ACC112 (cell line): Measurements from ENCODE around the gene ANKRD39.

Source experiments
- H2AFZ ChIP-seq: fragments of 200-600 bp; sonication (generic); one replicate; pipeline ENCODE4 v1.6.0; 2017; ENCODE audit warnings: antibody characterized with exemption, low read length; ENCODE audit not compliant: unreplicated experiment
- H3K27ac ChIP-seq: fragments of 200-600 bp; sonication (generic); 2 replicates; pipeline ENCODE4 v1.5.1; 2014; ENCODE audit warnings: low read depth, mild to moderate bottlenecking, antibody characterized with exemption, low read length, moderate library complexity
- H3K27me3 ChIP-seq: fragments of 200-600 bp; sonication (generic); 2 replicates; pipeline ENCODE4 v1.6.1; 2014; ENCODE audit warnings: mild to moderate bottlenecking, antibody characterized with exemption, low read length, moderate library complexity, mixed read lengths; ENCODE audit not compliant: insufficient read depth
- H3K36me3 ChIP-seq: fragments of 200-600 bp; sonication (generic); 2 replicates; pipeline ENCODE4 v1.6.1; 2016; ENCODE audit warnings: mild to moderate bottlenecking, antibody characterized with exemption, low read length, moderate library complexity, mixed read lengths; ENCODE audit not compliant: insufficient read depth
- H3K4me1 ChIP-seq: fragments of 200-600 bp; sonication (generic); one replicate; pipeline ENCODE4 v1.6.1; 2016; ENCODE audit warnings: low read length, mixed read lengths; ENCODE audit not compliant: insufficient read depth, unreplicated experiment, control insufficient read depth
- H3K4me3 ChIP-seq: fragments of 200-600 bp; sonication (generic); 2 replicates; pipeline ENCODE4 v1.5.1; 2014; ENCODE audit warnings: mild to moderate bottlenecking, low read depth, low read length
- H3K79me2 ChIP-seq: fragments of 200-600 bp; sonication (generic); one replicate; pipeline ENCODE4 v1.6.0; 2016; ENCODE audit warnings: low read length; ENCODE audit not compliant: control insufficient read depth, unreplicated experiment, insufficient read depth

The ANKRD39 gene

GRCh38 chr2:96869822-96870625 is 12.2 kb upstream of the ANKRD39 start, which contains the start of gene SEMA4C:
TSS of gene SEMA4C (minus strand) at chr2:96870080. CDS start at chr2:96867886, 2,194 bp downstream.
- Histone ChIP-seq H3K4me3 (peak within 1 kb of the TSS; percentile 99), H3K27me3 (peaks cover 9% of the 10 kb centered on the region; the same call in 1 of the 2 replicates), H3K36me3 (peaks cover 5% of the 10 kb centered on the region; the same call in 1 of the 2 replicates), H3K4me1 (peaks cover 30% of the 10 kb centered on the region), H2AFZ (peak within 1 kb of the TSS; percentile 80), H3K79me2 (peaks cover 23% of the 10 kb centered on the region), H3K27ac (peak within 1 kb of the TSS; percentile 52; the same call in 1 of the 2 replicates)

GRCh38 chr2:96869281-96869821 is 11.5 kb upstream of the ANKRD39 start:
- Histone ChIP-seq H3K27ac (peak overlapping the region; percentile 52; the same call in 1 of the 2 replicates), H3K79me2 (peaks cover 23% of the 10 kb centered on the region), H2AFZ (peak overlapping the region; percentile 80)

GRCh38 chr2:96868555-96869280 is 10.9 kb upstream of the ANKRD39 start:
- peak overlapping the region; percentile 99 for H3K4me3 ChIP-seq
- peaks cover 23% of the 10 kb centered on the region for H3K79me2 ChIP-seq
- H3K27ac ChIP-seq: peak overlapping the region; percentile 52
- H3K27me3 ChIP-seq: peaks cover 9% of the 10 kb centered on the region; the same call in 1 of the 2 replicates
- H3K4me1 ChIP-seq: peaks cover 25% of the 10 kb centered on the region
- H3K36me3 ChIP-seq: peaks cover 9% of the 10 kb centered on the region; the same call in 1 of the 2 replicates
- H2AFZ ChIP-seq: peak overlapping the region; percentile 80

More at GRCh38 chr2:96869281-96869821, 11.5 kb upstream of the ANKRD39 start:
- peaks cover 9% of the 10 kb centered on the region; the same call in 1 of the 2 replicates for H3K27me3 ChIP-seq
- H3K4me1 ChIP-seq: peaks cover 30% of the 10 kb centered on the region
- peak overlapping the region; percentile 99 for H3K4me3 ChIP-seq
- H3K36me3 ChIP-seq: peaks cover 5% of the 10 kb centered on the region; the same call in 1 of the 2 replicates

GRCh38 chr2:96867756-96868554 is 10.1 kb upstream of the ANKRD39 start:
- Histone ChIP-seq H3K79me2 (peaks cover 23% of the 10 kb centered on the region), H3K27me3 (peaks cover 9% of the 10 kb centered on the region; the same call in 1 of the 2 replicates), H3K4me1 (peaks cover 18% of the 10 kb centered on the region), H2AFZ (peak overlapping the region; percentile 18), H3K27ac (peak overlapping the region; percentile 52), H3K36me3 (peaks cover 13% of the 10 kb centered on the region; the same call in 1 of the 2 replicates), H3K4me3 (peak overlapping the region; percentile 99)

GRCh38 chr2:96866986-96867755 is 9.4 kb upstream of the ANKRD39 start:
- Histone ChIP-seq H3K27ac (no peak overlapping the region), H2AFZ (no peak overlapping the region), H3K79me2 (peaks cover 23% of the 10 kb centered on the region), H3K27me3 (peaks cover 9% of the 10 kb centered on the region; the same call in 1 of the 2 replicates), H3K4me3 (peak overlapping the region; percentile 99), H3K4me1 (peaks cover 13% of the 10 kb centered on the region), H3K36me3 (peaks cover 13% of the 10 kb centered on the region; the same call in 1 of the 2 replicates)

GRCh38 chr2:96866586-96866985 is 8.8 kb upstream of the ANKRD39 start:
- peaks cover 13% of the 10 kb centered on the region; the same call in 1 of the 2 replicates for H3K36me3 ChIP-seq
- H3K27me3 ChIP-seq: peaks cover 9% of the 10 kb centered on the region; the same call in 1 of the 2 replicates
- peak overlapping the region; percentile 12; the same call in 1 of the 2 replicates for H3K4me3 ChIP-seq
- H3K4me1 ChIP-seq: peaks cover 13% of the 10 kb centered on the region
- no peak overlapping the region for H2AFZ ChIP-seq
- no peak overlapping the region for H3K27ac ChIP-seq
- H3K79me2 ChIP-seq: peaks cover 23% of the 10 kb centered on the region

- Histone ChIP-seq H3K27ac (no peak overlapping the region), H3K36me3 (peaks cover 13% of the 10 kb centered on the region; the same call in 1 of the 2 replicates), H3K4me3 (0 out of 2 replicates have a peak overlapping the region, but pooled peaks have one; percentile 12), H2AFZ (no peak overlapping the region), H3K4me1 (peaks cover 13% of the 10 kb centered on the region), H3K79me2 (peaks cover 23% of the 10 kb centered on the region), H3K27me3 (peaks cover 9% of the 10 kb centered on the region; the same call in 1 of the 2 replicates)
These were observed 8.3 kb upstream of the ANKRD39 start for GRCh38 chr2:96866149-96866548.

GRCh38 chr2:96865654-96866053 is 7.8 kb upstream of the ANKRD39 start:
- peaks cover 23% of the 10 kb centered on the region for H3K79me2 ChIP-seq
- peaks cover 13% of the 10 kb centered on the region; the same call in 1 of the 2 replicates for H3K36me3 ChIP-seq
- H2AFZ ChIP-seq: no peak overlapping the region
- H3K27me3 ChIP-seq: peaks cover 6% of the 10 kb centered on the region; the same call in 1 of the 2 replicates
- H3K27ac ChIP-seq: no peak overlapping the region
- no peak overlapping the region for H3K4me3 ChIP-seq
- H3K4me1 ChIP-seq: peaks cover 13% of the 10 kb centered on the region
